ENCODE measurements around the gene TMEM232. TPM values are rescaled to one million over a fixed set of nuclear protein-coding genes. Genes with fewer than 3 reads are reported as not detected.

The TMEM232 gene
- total and polyA plus RNA-seq, 2 of the 4 experiments (the other 2 are of a cell fraction), result 0.17 to 0.36 TPM

- Histone ChIP-seq H3K27ac (ENCODE audit: insufficient read depth, low read length) (no peak overlapping the region), H3K9me1 (ENCODE audit: insufficient read depth, low read length) (no peaks in the 10 kb centered on the region), H3K56ac (ENCODE audit: extremely low read depth, insufficient read depth, low read length) (no peak overlapping the region), H3K79me1 (ENCODE audit: low read depth in 1 of 2, low read length in 2 of 2) (no peaks in the 10 kb centered on the region), H4K91ac (ENCODE audit: insufficient read depth, low read depth, low read length) (no peak overlapping the region), H4K5ac (ENCODE audit: low read depth, low read length) (no peak overlapping the region), H3K9ac (ENCODE audit: low read depth, low read length) (no peak overlapping the region), H3K4me3 (ENCODE audit: insufficient read depth, low read depth, low read length) (no peak overlapping the region), H3K36me3 (ENCODE audit: control insufficient read depth, insufficient read depth, low read length) (no peaks in the 10 kb centered on the region), H2BK15ac (ENCODE audit: low read depth, low read length) (no peak overlapping the region), H3K4me1 (ENCODE audit: control insufficient read depth, insufficient read depth, low read length) (no peaks in the 10 kb centered on the region), H2AFZ (replicated peaks; ENCODE audit: low read length, poor library complexity) (no peak overlapping the region), H3K9me3 (ENCODE audit: control insufficient read depth, insufficient read depth, low read length) (no peaks in the 10 kb centered on the region), H3K27me3 (ENCODE audit: control insufficient read depth, insufficient read depth, low read length) (no peaks in the 10 kb centered on the region), H2AK9ac (replicated peaks; ENCODE audit: low read depth, low read length, poor library complexity) (no peak overlapping the region), H2BK5ac (ENCODE audit: low read depth, low read length, poor library complexity, severe bottlenecking) (no peak overlapping the region), H3K4ac (ENCODE audit: low read depth, low read length) (no peak overlapping the region), H4K20me1 (ENCODE audit: insufficient read depth, low read length) (no peaks in the 10 kb centered on the region), H3K4me2 (ENCODE audit: low read depth, low read length) (no peak overlapping the region), H4K8ac (ENCODE audit: low read depth in 2 of 2, low read length in 2 of 2) (no peak overlapping the region), H2BK20ac (ENCODE audit: low read depth, low read length) (no peak overlapping the region), H2BK120ac (ENCODE audit: low read depth, low read length) (no peak overlapping the region), H3K23ac (ENCODE audit: low read depth, low read length) (no peak overlapping the region), H3K18ac (ENCODE audit: low read depth, low read length) (no peak overlapping the region), H2AK5ac (ENCODE audit: low read depth, low read length) (no peak overlapping the region), H3K14ac (replicated peaks; ENCODE audit: low read depth, low read length) (no peak overlapping the region)
- no CpG with 5 or more reads among the region's 2 CpGs for WGBS, 2 experiments (ENCODE audit: extremely low coverage in 2 of 2, insufficient read length in 1 of 2)
- in situ Hi-C loops (cut with MboI; ENCODE audit: low sequenced_read_pairs) (no loop called here), intact Hi-C loops (cut with micrococcal nuclease) (no loop called here), dilution Hi-C loops (cut with HindIII; ENCODE audit: low sequenced_read_pairs, unreplicated experiment) (no loop called here)
- BruUV-seq (replicated peaks), result no TSS peak
- DNase-seq (no peak), ATAC-seq (ENCODE audit: low read depth) (no peak)
- ChIA-PET POLR2A (ENCODE audit: unreplicated experiment) (no interaction called here), CTCF (no interaction called here)
- TF ChIP-seq ELK1 (IDR thresholded peaks at IDR 0.05; ENCODE audit: borderline replicate concordance, low read depth, low read length) (no peak), MXI1 (IDR thresholded peaks at IDR 0.05; ENCODE audit: borderline replicate concordance, low read depth, low read length) (no peak), MAFK (IDR thresholded peaks at IDR 0.05; ENCODE audit: low read depth, low read length) (no peak), POLR2A (IDR thresholded peaks at IDR 0.05; ENCODE audit: low read depth, low read length) (no peak), CTCF (conservative IDR thresholded peaks at IDR 0.05; ENCODE audit: low read depth, low read length) (no peak)
Observed at GRCh38 chr5:110507972-110508371, 218.5 kb downstream of the TMEM232 start.
